OCI-LY1 (cell line): Measurements from ENCODE around the gene RET.

ENCODE experiments used
- EZH2 ChIP-seq: fragments of 200-600 bp; sonication (generic), shearing (Covaris generic); IDR thresholded peaks from 2 replicates; pipeline ENCODE4 v1.8.0; 2017; ENCODE audit warnings: borderline replicate concordance, mixed run types, mild to moderate bottlenecking, antibody characterized with exemption, low read length, moderate library complexity, mixed read lengths
- TF ChIP-seq, protein P1 (sequence below): fragments of 200-600 bp; sonication (generic), shearing (Covaris generic); IDR thresholded peaks from 2 replicates; pipeline ENCODE4 v1.5.1; 2017; ENCODE audit warnings: mild to moderate bottlenecking, antibody characterized with exemption, low read length, moderate library complexity, mixed read lengths

DNA sequence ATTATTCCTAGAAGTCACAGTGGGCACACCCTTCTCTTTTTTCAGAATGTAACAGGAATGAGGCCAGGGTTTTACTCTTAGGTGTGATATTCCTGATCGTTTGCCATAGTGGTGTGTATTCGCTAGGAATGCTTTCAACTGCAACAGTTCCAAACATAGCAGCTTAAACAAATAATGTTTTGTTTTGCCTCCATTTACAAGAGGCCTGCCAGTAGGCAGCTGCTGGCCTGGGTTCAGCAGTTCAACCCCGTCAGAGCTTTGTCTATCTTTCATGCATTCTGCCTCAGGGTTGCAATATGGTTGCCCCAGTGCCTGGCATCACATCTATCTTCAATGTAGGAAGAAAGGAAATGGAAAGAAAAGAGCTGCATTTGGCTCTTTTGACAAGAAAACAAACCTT lies 21.7 kb upstream of the RET start:
- TF ChIP-seq, protein P1, sequence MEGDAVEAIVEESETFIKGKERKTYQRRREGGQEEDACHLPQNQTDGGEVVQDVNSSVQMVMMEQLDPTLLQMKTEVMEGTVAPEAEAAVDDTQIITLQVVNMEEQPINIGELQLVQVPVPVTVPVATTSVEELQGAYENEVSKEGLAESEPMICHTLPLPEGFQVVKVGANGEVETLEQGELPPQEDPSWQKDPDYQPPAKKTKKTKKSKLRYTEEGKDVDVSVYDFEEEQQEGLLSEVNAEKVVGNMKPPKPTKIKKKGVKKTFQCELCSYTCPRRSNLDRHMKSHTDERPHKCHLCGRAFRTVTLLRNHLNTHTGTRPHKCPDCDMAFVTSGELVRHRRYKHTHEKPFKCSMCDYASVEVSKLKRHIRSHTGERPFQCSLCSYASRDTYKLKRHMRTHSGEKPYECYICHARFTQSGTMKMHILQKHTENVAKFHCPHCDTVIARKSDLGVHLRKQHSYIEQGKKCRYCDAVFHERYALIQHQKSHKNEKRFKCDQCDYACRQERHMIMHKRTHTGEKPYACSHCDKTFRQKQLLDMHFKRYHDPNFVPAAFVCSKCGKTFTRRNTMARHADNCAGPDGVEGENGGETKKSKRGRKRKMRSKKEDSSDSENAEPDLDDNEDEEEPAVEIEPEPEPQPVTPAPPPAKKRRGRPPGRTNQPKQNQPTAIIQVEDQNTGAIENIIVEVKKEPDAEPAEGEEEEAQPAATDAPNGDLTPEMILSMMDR: no peak
- TF ChIP-seq EZH2: no peak
